ENCODE data around the gene ELFN2. TPM values are rescaled to one million over a fixed set of nuclear protein-coding genes. Genes with fewer than 3 reads are reported as not detected.
"Not testable (repeated sequence)": the region's sequence is repeated elsewhere in the genome, so short reads cannot be mapped to it uniquely, and the experiment has no call there.

Gene ELFN2
- polyA plus RNA-seq, 1 donor = 1.4 TPM

- DNase-seq (ENCODE audit: low read depth) = no peak
Observed at GRCh38 chr22:37335806-37336199, 91.5 kb downstream of the ELFN2 start.

- no peak for DNase-seq (ENCODE audit: low read depth)
Observed at GRCh38 chr22:37334859-37335805, 92.1 kb downstream of the ELFN2 start.

- no peak for DNase-seq (ENCODE audit: low read depth)
Observed at GRCh38 chr22:37334461-37334858, 92.8 kb downstream of the ELFN2 start.

GRCh38 chr22:37333724-37334460 is 93.4 kb downstream of the ELFN2 start:
- DNase-seq (ENCODE audit: low read depth) = no peak

GRCh38 chr22:37331856-37332536 is 95.3 kb downstream of the ELFN2 start:
- no peak for DNase-seq (ENCODE audit: low read depth)

- DNase-seq (ENCODE audit: low read depth) = no peak
Observed at GRCh38 chr22:37331034-37331428, 96.2 kb downstream of the ELFN2 start.

GRCh38 chr22:37330200-37331033 is 96.9 kb downstream of the ELFN2 start:
- no peak for DNase-seq (ENCODE audit: low read depth)

- no peak for DNase-seq (ENCODE audit: low read depth)
Observed at GRCh38 chr22:37329238-37330140, 97.8 kb downstream of the ELFN2 start.

- not testable (repeated sequence) for DNase-seq (ENCODE audit: low read depth)
Observed at GRCh38 chr22:37328538-37329237, 98.6 kb downstream of the ELFN2 start.

GRCh38 chr22:37328017-37328416 is 99.3 kb downstream of the ELFN2 start:
- no peak for DNase-seq (ENCODE audit: low read depth)

- DNase-seq (ENCODE audit: low read depth) = no peak
Observed at GRCh38 chr22:37326726-37327125, 100.6 kb downstream of the ELFN2 start.

GRCh38 chr22:37325039-37325395 is 102.3 kb downstream of the ELFN2 start:
- DNase-seq (ENCODE audit: low read depth) = no peak

- DNase-seq (ENCODE audit: low read depth) = no peak
Observed at GRCh38 chr22:37324340-37325038, 102.8 kb downstream of the ELFN2 start.

GRCh38 chr22:37320726-37321677 is 106.3 kb downstream of the ELFN2 start:
- DNase-seq (ENCODE audit: low read depth) = no peak

- no peak for DNase-seq (ENCODE audit: low read depth)
Observed at GRCh38 chr22:37319469-37319868, 107.8 kb downstream of the ELFN2 start.

- DNase-seq (ENCODE audit: low read depth) = no peak
Observed at GRCh38 chr22:37318364-37319109, 108.7 kb downstream of the ELFN2 start.

Measured in forelimb muscle (tissue), 1 donor.